ENCODE measurements around the gene KLHL1. TPM values are rescaled to one million over a fixed set of nuclear protein-coding genes. Genes with fewer than 3 reads are reported as not detected.

Gene KLHL1
- total RNA-seq, 1 donor from 2014 or later: not detected

DNA sequence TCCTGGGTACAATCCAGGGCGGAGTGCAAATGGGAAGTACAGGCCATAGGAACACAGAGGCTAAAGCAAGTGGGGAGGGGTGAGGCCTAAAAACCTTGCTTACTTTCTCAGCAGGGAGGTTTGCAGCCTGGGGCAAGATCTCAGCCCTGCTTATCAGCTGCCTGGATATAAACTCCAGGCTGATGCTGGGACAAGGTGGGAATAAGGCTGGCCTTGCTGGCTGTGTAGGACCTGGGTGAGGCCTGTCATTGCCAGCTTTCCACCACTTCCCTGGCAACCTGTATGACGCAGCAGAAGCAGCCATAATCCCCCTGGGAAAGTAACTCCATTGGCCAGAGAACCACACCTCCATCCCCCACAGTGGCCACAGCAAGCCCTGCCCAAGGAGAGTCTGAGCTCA lies 279.7 kb downstream of the KLHL1 start:
- no peak overlapping the region for H3K27ac Mint-ChIP-seq (ENCODE audit: unreplicated experiment)

GRCh38 chr13:69820180-69820579 lies 288.1 kb downstream of the KLHL1 start:
- Mint-ChIP-seq H3K9me3 (ENCODE audit: unreplicated experiment) (no peaks in the 10 kb centered on the region), H3K4me3 (ENCODE audit: unreplicated experiment) (no peak overlapping the region), H3K27me3 (ENCODE audit: unreplicated experiment) (no peaks in the 10 kb centered on the region), H3K36me3 (ENCODE audit: low read depth, unreplicated experiment) (no peaks in the 10 kb centered on the region), H3K27ac (ENCODE audit: unreplicated experiment) (no peak overlapping the region), H3K4me1 (ENCODE audit: unreplicated experiment) (no peaks in the 10 kb centered on the region)
- DNase-seq (ENCODE audit: low spot score): no peak
- no peak for TF ChIP-seq CTCF (IDR thresholded peaks at IDR 0.05; ENCODE audit: unreplicated experiment)

More for the DNA sequence above, 279.7 kb downstream of the KLHL1 start:
- DNase-seq (ENCODE audit: low spot score): no peak
- no peaks in the 10 kb centered on the region for H3K27me3 Mint-ChIP-seq (ENCODE audit: unreplicated experiment)
- H3K36me3 Mint-ChIP-seq (ENCODE audit: low read depth, unreplicated experiment): no peaks in the 10 kb centered on the region
- H3K4me1 Mint-ChIP-seq (ENCODE audit: unreplicated experiment): no peaks in the 10 kb centered on the region
- no peaks in the 10 kb centered on the region for H3K9me3 Mint-ChIP-seq (ENCODE audit: unreplicated experiment)
- no peak for TF ChIP-seq CTCF (IDR thresholded peaks at IDR 0.05; ENCODE audit: unreplicated experiment)
- H3K4me3 Mint-ChIP-seq (ENCODE audit: unreplicated experiment): no peak overlapping the region

DNA sequence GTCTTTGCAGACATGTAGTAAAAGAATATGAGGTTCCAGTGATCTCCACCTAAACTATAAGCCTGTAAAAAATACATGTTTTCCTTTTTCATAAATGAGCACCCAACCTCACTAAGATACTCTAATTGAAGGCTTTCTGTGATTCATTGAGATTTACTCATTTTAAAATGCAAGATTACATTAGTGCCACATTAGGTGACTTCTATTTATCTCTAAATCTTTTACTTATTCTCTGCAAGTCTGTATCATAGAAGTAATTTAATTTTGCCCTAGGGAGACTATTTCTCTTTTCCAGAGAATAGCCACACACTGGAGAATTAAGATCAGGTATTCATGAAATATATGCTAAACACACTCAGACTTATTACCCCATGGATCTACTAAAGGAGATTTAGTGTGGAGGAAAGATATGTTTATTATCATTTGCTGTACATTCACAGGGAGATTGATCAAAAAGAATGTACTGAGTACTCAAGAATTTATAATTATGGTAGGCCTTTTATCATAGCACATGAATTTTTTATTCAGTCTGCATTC lies 290.9 kb downstream of the KLHL1 start:
- Mint-ChIP-seq H3K27me3 (ENCODE audit: unreplicated experiment) (no peaks in the 10 kb centered on the region), H3K27ac (ENCODE audit: unreplicated experiment) (no peak overlapping the region), H3K36me3 (ENCODE audit: low read depth, unreplicated experiment) (no peaks in the 10 kb centered on the region), H3K4me3 (ENCODE audit: unreplicated experiment) (no peak overlapping the region), H3K4me1 (ENCODE audit: unreplicated experiment) (no peaks in the 10 kb centered on the region), H3K9me3 (ENCODE audit: unreplicated experiment) (no peaks in the 10 kb centered on the region)
- no peak for TF ChIP-seq CTCF (IDR thresholded peaks at IDR 0.05; ENCODE audit: unreplicated experiment)
- DNase-seq (ENCODE audit: low spot score): no peak

GRCh38 chr13:69809152-69809551 lies 299.1 kb downstream of the KLHL1 start:
- Mint-ChIP-seq H3K27me3 (ENCODE audit: unreplicated experiment) (no peaks in the 10 kb centered on the region), H3K4me3 (ENCODE audit: unreplicated experiment) (no peak overlapping the region), H3K4me1 (ENCODE audit: unreplicated experiment) (no peaks in the 10 kb centered on the region)

More at GRCh38 chr13:69809152-69809551, 299.1 kb downstream of the KLHL1 start:
- H3K27ac Mint-ChIP-seq (ENCODE audit: unreplicated experiment): no peak overlapping the region
- no peak for TF ChIP-seq CTCF (IDR thresholded peaks at IDR 0.05; ENCODE audit: unreplicated experiment)
- DNase-seq (ENCODE audit: low spot score): no peak
- no peaks in the 10 kb centered on the region for H3K36me3 Mint-ChIP-seq (ENCODE audit: low read depth, unreplicated experiment)
- no peaks in the 10 kb centered on the region for H3K9me3 Mint-ChIP-seq (ENCODE audit: unreplicated experiment)
